ENCODE data around the gene ACTR2.

The ACTR2 gene

DNA sequence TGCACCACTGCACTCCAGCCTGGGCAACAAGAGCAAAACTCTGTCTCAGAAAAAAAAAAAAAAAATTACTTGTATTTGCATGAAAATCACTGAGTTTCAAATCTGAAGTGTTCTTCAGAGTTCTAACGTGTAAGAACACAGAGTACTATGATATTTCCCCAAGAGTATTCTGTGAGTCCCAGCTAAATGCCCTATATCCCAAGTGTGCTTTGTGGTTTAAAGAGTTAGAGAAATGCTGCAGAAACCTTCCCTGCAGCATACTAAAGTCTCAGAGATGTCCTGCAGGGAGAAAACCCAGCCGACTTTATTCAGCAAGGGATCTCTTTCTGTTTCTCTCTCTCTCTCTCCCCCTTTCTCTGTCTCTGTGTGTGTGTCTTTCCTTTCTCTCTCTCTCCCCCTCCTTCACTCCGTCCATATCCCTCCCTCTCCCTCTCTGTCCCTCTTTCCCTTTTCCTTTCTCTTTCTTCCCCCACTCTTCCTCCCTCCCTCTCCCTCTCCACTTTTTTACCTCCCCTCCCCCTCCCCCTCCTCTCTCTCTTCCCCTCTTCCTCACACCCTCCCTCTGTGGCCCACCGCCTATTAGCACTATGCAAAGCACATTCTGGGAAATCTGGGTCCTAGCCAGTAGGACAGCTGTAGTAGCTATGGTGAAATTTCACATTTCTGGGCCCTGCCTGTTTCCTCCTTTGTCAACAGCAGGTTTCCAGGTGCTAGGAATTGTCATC is 54.2 kb downstream of the ACTR2 start:
- no peak for DNase-seq

DNA sequence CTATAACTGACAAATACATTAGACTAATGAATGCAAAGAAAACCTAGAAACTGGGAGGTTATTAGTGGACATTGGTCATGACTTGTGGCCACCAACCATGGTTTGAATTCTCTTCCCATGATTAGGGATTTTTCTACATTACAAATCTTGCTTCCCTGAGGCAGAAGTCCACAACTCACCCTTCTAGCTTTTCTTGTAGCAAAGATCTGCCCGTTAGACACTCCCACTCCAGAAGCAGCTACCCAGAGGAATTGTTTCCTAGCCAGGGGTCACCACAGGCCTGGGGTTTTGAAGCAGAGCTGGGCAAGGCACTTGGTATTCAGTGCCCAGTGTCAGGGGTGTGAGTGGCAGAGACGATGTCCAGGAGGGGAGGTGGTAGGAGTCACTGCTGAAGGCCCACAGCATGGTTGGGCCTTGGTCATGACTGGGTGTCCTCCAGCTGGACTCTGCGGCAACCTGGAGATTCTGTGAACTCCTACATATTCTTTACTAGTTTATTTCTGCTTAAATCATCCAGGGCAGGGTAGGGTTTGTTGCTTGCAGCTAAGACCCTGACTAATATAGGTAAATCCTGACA is 54.9 kb downstream of the ACTR2 start:
- DNase-seq: no peak

DNA sequence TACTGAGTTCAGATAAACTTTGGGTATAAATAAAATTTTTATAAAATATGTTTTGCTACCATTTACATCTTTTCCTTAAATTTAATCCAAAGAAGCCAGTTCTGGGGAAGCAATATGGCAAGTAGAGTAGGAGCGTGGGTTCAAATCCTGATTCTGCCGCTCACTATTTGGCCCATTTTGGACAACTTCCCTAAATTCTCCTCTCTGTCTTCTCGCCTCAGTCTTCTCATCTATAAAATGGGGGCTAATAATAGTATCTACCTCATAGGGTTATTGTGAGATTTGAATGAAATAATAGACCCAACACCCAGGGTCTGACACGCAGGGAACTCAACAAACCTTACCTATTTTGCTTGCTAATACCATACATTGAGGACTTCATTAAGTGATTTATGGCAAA is 59.7 kb downstream of the ACTR2 start:
- no peak for DNase-seq

DNA sequence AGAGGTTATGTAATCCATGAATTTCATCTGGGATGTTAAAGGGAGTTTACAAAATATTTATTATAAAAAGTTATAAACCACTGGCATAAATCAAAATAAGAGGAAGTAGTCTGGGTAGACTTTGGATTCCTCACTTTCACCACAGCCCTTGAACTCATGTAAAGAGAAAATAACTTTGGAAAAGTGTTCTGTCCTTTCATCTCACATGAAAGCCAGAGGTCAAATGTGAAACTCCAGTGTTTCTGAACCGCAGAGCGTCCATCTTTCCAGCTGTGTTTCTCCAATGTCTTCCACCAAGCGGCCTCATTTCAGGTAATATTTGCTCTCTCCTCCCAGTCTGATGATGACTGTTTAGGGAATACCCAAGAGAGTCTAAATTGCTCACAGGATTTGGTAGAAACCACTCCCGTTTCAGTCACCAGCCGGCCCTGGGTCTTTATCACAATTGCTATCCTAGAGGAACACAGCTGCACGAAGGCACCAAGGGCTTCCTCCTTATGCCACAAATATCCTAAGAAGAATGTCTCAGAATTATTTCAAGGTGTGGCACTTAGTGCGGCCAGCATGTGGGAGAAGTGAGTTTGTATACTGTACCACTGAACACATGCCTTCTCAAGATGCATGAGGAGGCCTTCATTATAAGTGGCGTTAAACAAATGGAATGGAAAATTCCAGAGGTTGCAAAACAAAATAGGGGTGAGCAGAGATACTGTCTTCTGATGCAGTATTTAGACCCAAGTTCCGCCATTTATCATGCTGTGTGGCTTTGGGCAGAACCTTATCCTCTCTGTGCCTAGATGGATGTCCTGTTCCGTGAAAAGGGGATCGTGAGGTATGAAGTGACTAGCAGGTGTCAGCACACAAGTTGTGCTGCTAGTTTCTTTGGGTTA is 63.8 kb downstream of the ACTR2 start:
- no peak for DNase-seq

DNA sequence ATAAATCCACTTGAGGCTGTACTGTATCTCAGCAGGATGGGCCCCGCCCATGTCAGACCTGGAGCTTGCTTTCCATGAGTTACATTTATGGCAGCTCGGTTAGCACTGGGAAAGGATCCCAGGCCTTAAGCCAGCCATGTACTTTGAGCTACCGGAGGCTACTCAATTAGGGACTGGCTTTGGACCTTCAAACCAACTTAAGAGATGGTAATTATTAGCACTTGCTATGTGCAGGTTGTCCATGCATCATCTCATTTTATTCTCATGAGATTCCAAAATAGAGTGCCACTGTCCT is 64.4 kb downstream of the ACTR2 start:
- DNase-seq: no peak

DNA sequence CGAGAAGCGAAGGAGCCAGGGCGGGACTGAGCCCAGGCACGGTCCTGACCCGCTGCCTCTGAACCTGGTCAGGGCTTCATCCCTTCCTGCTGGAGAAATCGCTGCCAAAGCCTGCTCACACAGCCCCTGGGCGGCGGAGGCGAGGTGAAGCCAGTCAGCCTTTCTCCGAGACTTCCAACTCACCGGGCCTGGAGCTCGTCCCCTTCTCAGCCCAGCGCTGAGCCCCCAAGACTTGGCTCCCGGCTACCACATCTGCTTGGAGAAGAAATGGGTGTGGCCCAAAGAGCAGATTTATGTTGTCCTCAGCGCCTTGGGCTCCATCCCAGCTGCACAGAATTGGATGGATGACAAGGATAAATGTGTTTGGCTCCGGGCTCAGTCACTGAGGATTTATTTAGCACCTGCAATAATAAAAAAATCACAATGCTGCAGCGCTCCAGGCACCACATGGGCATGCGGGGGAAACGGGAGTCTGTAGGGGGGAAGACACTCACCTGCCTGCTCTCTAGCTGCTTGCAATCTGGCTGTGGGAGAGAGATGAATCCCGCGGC is 64.9 kb downstream of the ACTR2 start:
- no peak for DNase-seq

DNA sequence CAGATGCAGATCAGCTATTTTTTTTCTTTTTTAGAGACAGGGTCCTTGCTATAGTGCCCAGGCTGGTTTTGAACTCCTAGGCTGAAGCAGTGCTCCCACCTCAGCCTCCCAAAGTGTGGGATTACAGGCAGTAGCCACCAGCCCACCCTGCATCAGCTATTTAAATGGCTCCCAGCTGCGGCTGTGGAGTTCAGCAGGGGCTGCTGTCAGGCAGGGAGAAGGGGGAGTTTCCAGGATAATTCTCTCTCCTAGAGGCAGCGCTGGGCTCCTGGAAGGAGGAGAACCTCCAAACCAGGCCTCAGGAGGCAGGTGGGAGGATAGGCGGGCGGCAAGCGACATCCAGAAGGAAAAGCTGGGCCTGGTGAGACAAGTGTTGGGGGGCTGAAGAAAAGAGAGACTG is 65.7 kb downstream of the ACTR2 start:
- no peak for DNase-seq

DNA sequence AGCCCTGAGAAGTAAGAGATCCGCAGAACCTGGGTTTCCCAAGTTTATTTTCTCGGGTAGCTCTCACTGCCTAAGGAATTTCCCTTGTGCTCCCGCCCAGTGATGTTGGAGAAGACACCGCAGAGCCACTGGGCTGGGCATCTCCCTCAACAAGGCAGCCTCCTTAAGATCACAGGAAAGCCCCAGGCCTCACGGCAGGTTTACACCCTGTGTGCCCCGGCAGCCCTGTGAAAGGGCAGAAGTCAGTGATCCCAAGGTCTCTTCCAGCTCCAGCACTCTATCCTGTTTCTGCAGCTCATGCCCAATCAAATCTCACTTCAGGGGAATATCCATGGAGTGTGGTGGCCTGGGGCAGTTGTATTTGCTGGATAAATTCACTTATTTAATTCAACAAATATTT is 66.5 kb downstream of the ACTR2 start:
- no peak for DNase-seq

DNA sequence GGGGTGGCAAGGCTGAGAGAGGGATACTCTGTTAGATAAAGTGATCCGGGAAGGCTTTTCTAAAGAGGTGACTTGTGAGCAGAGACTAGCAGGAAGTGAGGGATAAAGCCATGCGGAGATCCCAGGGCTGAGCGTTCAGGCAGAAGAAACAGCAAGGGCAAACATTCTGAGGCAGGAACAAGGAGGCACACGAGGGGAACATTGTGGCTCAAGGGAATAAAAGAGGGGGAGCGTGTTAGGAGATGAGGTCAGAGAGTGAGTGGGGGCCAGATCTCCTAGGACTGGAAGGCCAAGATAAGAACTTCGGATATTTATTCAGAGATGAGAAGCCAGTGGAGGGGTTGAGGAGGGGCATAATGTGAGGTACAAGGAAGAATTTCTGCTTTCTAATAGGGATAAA is 67.1 kb downstream of the ACTR2 start:
- DNase-seq: no peak

DNA sequence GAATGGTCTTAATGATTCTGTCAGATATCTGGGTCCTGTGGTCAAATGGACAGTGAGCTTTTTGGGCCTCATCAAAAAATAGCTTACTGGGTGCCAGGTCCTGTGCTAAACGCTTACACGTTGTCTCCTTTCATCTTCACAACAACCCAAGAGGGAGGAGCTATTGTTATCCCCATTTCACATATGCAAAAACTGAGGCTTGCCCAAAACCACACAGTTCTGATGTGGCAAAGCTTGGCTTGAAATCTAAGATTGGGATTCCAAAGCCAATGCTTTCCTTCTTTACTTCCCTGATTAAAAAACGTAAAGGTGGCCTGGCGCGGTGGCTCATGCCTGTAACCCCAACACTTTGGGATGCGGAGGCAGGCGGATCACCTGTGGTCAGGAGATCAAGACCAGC is 69.3 kb downstream of the ACTR2 start:
- DNase-seq: no peak

DNA sequence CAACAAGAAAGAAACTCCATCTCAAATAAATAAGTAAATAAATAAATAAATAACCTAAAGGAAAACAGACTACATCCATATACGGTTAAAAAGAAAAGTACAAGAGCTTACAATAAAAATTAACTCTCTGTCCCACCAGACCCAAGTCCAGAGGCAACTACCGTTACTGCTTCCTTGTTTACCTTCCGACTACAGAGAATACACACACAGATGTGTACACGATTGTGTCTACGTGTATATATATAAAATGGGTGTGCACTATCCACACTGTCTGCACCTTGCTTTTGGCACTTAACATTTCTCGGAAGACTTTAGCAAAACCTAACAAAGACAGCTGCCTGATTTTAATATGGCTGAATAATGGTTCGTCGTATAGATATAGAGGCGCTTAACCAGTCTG is 69.9 kb downstream of the ACTR2 start:
- DNase-seq: no peak

DNA sequence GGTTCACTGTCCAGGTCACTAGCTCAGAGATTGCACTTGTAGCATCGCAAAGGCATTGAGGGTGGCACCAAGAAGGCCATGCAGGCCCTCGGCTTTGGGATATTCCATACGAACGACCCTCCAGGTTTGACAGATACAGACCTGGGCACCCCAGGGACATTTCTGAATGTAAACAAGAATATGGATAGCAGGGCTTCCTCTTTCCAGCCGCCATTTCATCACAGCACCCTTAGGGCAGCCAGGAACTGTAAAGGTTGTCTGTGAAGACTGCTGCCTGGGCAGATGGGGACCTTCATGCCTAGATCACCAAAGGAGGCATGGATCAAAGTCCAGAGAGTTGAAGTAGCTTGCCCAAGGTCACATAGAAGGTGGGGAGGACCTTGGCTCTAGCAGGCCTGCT is 70.5 kb downstream of the ACTR2 start:
- no peak for DNase-seq

DNA sequence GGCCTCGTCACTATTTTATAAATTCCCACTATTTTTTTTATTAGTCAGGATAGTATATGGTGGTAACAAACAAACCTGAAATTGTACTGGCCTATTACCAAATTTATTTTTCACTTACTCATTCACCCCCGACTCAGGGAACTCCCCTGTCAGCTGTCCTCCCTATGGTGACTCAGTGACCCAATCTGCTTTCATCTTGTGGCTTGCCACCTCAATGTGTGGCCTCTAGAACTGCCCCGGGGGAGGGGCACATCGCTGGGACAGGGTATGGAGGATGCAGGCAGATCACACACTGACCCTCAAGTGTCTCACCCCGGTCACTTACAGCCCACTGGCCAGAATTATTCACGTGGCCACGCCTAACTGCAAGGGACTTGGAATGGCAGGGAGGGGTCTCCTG is 71.6 kb downstream of the ACTR2 start:
- no peak for DNase-seq

DNA sequence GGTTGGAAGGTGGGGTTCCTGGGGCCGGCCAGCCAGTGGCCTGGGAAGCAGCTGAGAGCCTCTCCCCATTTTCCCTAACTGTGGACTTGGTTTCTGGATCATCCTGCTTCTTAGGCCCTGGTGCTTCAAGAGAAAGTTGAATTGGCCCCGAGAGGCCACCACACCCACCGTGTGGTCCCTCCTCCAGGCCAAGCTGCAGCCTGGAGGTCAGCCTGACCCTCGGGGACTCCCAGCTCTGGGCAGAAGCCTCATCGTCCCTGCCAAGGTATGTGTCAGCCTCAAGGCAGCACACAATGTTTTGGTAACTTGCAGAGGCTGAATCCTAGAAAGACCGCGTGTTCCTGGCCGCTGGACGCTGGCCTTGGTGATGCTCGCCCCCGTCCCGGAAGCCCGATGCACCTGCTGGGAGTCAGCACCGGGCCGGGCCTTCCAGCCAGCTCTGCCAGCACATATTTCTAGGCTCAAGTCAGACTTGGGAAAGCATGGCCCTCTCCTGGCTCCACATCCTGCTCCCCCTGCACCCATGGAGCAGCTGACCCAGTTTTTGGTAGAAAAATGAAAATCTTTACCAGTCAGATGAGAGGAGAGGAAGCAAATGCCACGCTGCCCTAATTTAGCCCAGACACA is 72.6 kb downstream of the ACTR2 start:
- peak; percentile 43 for DNase-seq

DNA sequence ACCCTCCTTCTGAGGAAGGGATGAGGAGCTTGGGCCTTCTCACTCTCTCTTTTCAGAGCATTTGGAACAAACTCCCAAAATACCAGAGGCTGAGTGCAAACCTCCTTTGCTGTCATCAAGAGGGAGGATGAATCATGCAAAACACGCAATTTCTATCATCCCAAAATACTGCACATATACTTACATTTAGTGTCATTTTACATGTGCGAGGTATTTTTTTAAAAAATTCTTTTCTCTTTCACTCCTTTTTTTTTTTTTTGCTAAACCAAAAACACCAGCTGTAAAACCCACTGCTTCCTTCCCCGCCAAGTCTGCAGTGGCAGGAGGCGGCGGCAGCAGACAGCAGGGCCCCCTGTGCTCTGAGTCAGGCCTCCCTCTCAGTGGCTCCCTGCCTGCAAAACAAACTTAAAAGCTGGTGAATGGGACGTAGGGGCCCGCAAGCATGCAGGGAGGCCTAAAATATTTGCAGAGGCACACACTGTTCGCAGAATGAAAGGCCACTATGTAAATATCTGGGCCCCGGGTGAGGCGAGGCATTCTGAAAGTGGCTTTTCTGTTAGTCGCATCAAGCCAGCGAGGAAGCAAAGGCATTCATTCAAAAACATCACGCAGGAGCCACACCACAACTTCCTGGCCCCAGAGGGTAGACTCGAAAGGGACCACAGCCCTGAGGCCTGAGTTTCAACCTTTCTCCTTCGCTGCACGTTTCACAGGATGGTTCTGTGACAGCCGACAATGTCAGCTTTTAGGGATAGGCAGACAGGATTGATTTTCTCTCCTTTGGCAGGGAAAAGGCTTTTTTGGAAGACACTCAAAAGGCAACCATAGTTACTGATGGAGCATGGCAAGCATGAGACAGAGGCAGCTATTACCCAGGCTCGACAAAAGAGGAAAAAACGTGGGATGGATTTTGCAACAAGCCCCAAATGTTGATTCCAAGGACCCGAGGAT is 73.4 kb downstream of the ACTR2 start:
- peak; percentile 57 for DNase-seq

DNA sequence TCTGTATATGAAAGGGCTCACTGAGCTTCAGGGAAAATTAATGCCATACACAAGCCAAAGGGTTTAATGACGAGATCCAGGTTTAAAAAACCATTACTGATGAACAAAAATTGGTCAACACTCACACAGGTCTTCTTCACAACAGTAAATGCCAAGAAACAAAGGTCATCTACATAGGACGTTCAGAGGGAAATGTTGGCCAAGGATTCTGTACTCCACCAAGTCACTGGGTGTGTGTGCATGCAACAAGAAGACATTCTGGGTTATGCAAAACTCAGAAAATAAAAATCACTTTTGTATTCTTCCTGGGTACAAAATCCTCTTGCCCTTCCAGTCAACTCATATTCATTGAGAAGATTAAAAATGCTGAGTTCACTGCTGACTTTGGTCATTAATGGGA is 78.3 kb downstream of the ACTR2 start:
- no peak for DNase-seq

DNA sequence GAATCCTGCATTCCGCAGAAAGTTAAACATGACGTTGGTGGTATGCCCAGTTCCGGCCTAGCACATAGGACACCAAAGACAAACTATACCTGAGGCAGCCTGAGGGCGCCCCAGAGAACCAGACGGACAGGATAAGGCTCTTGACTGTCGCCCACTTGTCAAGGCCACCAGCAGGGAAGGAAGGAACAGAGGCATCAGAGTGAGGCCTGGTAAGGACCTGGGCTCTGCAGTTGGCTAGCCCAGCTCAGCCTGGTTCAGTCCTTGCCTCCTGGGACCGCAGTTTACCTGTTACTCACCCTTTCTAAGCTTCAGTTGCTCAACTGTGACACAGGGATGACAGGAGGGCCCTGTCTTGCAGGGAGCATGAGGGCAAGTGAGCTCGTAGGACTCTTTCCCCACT is 82.1 kb downstream of the ACTR2 start:
- no peak for DNase-seq

DNA sequence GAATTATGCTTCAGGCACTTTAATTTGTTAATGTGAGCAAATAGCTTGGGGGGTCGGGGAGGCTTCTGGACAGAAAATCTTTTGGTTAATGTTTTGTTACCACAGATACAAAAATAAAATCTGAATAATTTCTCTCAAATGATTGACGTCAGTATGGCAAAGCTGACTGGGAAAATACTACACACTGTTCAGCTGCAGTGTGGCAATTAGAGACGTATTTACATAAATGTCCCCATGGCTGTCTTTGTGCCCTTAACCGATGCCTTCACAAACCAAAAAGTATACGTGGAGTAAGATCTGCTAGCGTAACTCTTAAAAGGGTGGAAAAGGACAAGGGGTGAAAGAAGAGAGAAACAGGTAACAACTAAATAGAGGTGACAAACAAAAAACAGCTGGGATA is 83.4 kb downstream of the ACTR2 start:
- DNase-seq: no peak

DNA sequence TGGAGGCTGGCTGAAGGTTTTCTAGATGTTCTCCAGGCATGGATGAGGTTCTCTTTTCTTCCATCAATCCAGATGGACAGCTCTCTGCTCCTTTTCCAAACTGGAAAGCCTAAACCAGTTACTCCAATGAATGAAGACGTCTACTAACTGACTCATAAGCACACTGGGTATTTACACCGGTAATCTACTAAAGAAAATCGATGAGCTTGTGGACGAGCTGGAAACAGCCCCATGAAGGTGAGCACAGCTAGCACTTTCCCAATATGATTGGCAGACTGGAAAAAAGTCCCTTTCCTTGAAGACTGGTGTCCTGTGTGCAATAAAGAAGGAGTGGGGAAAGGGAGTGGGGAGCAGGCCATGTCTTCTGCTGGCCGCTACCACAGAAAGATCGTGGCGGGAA is 84.0 kb downstream of the ACTR2 start:
- DNase-seq: no peak

DNA sequence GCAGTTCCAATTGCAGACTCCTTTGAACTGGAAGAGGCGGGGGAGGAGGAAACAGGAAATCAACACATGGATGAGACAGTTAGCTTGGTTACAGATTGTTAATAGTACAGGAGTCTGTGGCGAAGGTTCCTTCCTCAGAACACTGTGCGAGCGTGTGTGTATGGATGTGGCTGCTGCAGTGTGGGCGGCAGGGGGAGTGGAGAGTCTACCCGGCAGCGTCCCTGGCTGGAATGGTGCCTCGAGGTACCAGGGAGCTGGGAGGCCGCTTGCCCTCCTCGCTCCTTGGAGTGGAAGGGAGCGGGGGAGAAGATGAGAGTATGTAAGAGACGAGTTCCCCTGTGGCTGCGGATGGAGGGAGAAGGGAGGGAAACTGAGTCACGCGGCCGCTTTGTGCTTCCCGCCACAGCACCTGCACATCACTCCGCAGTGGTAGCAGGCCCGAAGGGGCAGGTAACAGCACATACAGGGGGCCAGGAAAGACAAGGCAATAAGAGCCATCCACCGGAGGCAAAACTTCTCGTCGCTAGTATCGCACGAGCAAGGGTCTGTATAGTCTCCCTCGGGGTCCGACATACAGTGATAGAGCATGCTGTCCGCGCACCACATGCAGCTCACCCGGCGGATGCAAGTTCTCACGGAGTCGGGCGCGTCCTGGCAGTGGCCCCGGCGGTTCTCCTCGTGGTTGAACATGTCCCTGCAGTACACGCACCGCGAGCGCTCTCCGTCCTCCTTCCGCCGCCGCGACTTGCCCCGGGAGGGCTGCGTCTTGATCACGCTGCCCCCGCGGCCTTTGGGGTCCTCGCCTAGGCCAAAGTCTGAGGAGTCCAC is 85.7 kb downstream of the ACTR2 start:
- DNase-seq: no peak

DNA sequence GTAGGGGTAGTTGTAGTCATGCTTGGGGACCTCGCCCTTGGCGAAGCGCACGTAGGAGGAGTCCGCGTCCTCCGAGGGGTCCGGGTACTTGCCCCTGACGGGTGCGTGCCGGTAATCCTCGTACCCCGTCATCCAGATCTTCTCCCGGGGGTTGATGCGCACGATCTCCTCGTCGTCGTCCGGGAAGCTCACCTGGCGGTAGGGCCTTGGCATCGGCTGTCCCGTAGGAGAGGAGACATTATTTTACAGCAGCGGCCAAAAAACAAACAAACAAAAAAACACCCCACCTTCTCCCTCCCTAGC is 86.3 kb downstream of the ACTR2 start:
- no peak for DNase-seq
